HG03520 (cell line): ENCODE data around the gene USP36.

Source experiments
- ATAC-seq: cut with Tn5 transposase; IDR thresholded peaks from one replicate; pipeline ENCODE4 v1.9.1; 2021; ENCODE audit warnings: mild to moderate bottlenecking, moderate library complexity; ENCODE audit not compliant: unreplicated experiment

USP36 gene

DNA sequence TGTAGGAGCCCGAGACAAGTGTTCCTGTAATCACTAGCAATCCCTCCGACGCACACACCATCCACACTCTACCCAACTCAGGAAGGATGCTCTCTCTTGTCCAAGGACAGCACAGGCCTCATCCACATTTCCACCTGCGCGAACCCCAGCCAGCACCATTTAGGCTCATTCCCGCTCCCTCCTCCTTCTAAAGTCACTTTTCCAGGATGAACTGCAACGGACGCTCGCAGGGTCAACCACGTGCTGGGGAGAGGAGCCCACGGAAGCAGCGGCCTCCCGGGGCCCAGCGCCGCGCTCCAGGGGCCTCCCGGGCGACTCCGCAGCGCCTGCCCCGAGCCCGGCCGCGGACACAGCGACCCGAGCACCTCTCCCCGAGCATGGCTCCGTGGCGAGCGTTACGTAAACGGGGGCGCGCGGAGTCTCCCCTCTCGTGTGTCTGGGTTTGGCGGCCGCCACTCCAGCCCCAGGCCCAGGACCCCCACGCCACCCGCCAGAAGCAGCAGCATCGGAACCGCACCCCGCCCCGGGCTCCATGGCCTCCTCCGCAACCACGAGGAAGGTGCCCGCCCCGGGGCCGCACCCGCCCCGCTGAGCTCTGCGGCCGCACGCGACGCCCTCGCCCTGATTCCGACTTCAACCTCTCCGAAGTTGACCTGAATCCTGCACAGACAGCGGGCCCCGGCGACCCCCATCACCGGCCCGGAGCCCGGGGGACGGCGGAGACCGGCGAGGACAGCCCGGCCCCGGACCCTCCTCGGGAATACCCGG lies 668 bp downstream of the USP36 start:
- peak; percentile 7 for ATAC-seq

DNA sequence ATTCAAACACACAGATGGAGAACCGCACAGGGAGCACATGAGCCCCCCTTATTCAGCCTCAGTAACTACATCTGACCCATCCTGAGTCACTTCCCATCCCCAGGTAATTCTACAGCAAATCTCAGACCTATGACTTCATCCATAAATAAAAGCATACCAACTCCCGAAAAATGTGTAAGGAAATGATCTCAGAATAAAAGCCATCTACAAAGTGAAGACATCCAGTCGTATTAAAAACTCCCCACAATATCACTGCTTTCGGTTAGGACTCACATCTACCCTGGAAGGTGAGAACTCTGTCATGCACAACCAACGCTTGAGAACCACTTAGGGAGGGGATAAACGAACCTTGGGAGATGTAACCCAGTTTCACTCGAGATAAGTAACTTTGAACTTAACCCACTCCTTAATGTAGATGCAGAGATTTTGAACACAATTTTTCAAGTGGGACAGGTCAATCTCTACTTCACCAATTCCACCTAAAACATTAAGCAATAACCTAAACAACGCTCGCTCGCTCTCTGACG lies 1.3 kb downstream of the USP36 start:
- ATAC-seq = no peak

DNA sequence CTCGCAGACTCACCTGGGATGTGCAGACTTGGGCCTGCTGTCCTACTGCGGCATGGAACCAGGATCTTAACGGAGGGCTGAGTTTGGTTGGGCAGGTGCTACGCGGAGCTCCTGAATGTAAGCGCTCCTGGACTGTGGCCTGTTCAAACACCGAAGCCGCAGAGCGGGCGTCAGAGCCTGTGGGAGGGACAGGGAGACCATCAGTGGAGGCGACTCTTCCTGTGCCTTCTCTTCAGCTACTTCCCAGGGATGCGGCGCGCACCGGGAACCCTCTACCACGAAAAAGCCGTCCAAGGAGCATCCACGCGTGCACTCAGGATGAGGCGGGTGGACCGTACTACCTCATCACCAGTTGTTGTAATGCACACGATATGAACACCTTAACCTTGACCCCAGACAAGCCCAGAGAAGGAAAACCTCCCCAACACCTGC lies 2.0 kb downstream of the USP36 start:
- no peak for ATAC-seq

DNA sequence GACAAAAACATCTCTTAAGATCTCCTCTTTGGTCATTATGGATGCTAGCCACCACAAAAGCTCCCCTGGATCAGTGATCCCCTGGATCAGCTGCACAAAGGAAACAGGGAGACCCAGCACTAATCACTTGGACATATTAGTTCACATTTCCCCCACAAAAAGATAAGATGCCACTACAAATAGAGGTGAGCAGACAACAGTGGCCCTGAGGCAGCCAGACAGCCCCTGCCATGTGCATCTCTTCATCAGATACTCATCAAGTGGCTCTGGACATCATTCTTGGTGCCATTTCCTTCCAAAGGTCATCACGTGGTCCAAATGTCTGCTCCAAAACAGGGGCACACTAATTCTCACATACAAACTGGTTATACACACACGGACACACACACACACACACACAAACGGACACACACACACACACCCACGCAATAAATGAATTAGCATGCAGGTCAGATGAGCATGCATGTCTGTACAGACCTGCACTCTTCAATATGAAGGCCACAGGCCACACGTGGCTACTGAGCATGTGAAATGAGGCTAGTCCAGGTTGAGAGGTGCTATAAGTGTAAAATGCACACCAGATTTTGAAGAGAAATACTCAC lies 4.1 kb downstream of the USP36 start:
- no peak for ATAC-seq

DNA sequence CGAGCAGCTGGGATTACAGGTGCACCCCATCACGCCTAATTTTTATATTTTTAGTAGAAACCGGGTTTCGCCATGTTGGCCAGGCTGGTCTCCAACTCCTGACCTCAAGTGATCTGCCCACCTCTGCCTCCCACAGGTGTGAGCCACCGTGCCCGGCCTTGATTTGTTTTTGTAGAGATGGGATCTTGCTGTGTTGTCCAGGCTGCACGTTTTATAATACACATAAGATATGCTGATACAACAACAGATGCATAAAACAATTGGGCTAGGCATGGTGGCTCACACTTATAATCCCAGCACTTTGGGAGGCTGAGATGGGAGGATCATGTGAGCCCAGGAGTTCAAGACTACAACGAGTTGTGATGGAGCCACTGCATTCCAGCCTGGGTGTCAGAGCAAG lies 6.0 kb downstream of the USP36 start:
- no peak for ATAC-seq

DNA sequence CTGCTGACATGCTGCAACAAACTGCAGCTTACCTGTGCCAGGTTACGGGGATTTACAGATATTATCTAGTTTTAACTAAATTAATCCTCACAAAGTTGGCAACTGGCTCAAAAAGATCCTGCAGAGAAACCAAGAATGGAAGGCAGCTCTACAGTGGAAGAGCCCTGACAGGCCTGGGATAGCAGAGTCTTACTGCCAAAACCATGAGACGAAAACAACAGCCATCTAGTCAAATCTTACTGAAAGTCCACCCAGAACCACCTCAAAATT lies 8.1 kb downstream of the USP36 start:
- ATAC-seq = no peak

DNA sequence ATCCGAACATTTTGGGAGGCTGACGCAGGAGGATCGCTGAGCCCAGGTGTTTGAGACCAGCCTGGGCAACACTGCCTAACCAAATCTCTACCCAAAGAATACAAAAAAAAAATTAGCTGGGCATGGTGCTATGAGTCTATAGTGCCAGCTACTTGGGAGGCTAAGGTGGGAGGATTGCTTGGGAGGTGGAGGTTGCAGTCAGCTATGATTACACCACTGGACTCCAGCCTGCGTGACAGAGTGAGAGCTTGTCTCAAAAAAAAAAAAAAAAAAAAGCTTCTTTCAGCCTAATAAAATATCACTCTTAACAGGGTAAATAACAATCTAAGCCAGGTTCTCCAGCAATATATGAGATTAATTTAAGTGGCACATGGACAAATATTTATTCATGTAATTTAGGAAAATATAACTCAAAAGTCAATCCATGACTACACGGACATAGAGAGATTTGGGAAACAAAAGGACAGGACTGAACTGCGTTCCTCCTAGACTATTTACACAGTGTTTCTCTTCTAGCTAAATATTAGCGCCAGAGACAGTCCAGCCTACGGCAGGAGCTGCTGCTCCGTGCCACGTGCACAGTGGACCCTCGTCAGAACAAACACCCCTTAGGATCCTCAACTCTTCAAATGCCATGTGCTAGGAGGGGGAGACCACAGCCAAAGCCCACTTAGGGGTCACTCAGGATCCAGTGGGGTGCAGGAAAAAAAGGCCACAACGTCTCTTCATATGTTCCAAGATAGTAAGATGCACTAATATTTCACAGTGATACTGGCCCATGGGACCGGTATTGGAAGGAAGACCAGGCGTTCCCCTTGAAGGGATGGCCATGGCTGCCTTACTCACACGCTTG lies 8.7 kb downstream of the USP36 start:
- ATAC-seq = no peak

DNA sequence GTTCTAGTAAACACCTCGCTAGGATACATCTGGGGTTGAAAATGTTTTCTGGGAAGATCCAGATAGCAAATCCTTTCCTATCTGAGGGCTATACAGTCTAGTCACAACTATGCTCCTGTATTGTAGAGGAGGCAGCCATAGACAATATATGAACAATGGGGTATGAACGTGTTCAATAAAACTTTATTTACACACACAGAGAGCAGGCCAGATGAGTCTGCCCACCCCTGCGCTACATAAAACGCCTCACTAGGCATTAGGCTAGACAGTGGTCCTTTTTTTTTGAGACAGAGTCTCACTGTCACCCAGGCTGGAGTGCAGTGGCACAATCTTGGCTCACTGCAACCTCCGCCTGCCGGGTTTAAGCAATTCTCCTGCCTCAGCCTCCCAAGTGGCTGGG lies 11.1 kb downstream of the USP36 start:
- ATAC-seq = no peak

DNA sequence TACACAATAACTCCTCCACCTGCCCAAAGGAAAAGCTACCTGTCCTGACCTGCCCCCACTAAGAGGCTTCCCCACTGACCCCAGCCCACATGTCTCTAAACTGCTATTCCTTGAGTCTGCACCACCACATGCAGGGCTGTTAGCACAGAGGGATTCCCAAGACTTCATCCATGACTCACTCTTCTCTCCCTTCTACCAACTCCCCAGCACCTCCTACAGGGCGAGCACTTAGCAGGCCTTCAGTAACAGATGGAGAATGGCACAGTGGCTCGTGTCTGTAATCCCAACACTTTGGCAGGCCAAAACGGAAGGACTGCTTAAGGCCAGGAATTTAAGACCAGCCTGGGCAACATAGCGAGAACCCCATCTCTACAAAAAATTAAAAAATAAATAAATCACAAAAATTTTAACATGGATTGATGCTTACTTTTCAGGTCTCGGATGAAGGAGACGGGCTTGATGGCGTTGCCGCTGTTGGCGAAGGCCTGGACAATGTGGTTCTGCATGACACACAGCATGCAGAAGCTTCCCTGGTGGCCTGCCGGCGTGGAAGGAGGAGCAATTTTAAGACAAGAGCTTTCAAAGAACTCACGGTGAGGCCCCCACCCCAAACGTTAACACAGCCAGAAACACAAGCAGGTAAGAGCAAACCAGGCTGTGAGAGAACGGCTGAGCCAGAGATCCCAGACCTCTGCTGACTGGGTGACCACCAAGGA lies 12.0 kb downstream of the USP36 start:
- ATAC-seq = no peak

DNA sequence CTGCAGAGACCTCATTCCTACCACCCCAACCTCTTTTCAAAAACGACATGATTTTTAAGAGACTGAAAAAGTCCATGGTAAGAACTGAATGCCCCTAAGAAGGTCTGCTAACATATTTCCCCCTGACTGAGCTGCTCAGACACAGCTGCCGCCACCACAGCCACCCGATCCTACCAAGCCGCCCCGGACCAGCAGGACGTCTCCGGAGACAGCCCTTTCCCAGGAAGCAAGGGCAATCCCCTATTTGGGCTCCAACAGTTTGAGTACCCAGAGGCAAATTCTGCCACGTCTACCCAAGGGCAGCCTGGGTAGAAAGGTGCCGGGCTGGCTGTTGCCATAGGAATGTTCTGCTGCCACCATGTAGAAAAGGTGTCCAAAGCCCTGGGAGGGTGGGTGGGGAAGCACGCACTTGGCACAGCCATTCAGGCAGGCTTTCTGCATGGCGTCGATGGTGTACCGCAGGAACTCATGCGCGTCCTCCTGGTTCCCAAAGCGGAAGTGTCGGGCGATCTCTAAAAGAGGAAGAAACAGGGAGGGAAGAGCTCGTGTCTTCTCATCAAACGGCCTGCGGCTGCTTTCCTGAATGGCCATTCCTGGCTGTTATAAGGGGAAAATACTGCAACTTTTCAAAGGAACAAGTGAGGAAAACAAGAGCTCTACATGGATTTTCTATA lies 13.6 kb downstream of the USP36 start:
- ATAC-seq = no peak

DNA sequence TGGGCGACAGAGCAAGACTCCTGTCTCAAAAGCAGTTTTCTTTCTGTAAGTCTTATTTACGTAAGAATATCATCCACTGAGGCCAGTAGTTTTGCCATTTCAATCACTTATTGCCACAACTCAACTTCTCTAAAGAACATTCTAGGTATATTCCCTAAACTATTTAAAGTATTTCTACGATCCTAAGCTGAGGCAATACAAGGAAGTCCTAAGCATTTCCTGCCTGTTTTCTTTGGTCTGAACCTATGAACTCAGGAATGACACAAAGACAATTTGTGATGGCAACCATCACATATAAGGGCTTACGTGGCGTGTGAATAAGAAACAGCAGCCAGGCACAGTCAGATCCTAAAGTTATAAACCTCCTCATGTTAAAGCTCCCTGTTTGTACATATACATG lies 14.2 kb downstream of the USP36 start:
- ATAC-seq = no peak

DNA sequence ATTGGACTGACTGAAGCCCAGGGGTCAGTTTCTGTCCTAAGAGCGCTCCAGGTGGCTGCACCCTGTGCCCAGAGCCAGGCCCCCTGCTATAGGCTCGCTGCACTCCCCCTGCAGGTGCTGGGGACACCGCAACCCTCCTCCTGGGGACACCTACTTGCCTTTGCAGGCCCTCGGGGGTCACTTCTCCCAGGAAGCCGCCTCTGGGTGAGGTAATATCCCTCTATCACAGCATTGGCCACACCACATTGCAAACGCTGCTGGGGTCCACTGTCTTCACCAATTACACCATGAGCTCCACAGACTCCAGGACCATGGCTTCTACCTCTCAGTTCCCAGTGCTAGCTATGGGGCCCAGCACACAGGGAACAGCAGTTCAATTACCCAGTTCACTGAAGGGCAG lies 14.9 kb downstream of the USP36 start:
- ATAC-seq = no peak

DNA sequence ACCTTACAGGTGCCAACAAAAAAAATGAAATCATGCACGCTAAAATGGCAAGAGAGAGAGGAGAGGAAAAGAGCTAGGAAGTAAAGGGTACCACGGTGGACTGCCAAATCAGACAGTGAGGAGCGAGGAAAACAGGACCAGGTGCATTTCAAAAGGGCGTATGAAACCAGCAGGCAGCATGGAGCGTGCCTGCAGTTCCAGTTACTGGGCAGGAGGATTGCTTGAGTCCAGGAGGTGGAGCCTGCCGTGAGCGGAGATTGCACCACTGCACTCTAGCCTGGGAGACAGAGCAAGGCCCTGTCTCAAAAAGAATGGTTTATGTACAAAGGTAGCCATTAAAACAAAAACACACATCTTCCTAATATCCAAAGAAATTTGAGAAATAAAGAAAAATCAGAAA lies 16.4 kb downstream of the USP36 start:
- ATAC-seq = no peak

DNA sequence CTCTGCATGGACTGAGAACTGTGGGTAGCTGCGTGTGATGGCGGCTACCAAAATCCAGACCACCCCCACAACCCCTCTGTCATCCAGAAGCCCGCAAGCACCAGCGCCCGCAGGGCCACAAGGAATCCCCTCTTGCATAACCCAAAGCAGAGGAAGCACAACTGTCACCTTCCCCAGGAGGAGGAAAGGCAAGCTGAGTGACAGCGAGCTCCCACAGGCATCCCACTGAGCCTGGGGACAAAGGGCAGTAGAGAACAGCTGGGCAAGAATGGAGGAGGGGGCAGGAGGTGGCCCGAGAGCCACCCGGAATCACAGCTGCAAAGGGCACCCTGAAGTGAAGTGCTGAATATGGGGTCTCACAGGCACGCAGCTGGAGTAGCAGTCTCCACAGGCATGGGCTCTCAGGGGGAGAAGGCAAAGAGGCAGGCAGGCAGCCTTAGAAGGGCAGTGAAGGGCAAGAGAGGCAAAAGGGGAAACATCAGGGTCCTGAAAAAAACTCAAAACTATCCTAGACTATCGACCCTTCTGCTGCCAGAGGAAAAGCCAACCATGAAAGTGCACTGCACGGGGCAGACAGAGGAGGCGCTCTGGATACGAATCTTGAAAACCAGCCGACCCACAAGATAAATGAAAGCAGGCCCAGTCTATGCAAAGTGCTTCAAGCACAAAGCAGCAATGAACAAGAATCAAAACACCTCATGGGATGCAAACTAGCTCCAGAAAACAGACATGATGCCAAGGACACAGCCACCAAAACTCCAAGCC lies 17.1 kb downstream of the USP36 start:
- no peak for ATAC-seq

DNA sequence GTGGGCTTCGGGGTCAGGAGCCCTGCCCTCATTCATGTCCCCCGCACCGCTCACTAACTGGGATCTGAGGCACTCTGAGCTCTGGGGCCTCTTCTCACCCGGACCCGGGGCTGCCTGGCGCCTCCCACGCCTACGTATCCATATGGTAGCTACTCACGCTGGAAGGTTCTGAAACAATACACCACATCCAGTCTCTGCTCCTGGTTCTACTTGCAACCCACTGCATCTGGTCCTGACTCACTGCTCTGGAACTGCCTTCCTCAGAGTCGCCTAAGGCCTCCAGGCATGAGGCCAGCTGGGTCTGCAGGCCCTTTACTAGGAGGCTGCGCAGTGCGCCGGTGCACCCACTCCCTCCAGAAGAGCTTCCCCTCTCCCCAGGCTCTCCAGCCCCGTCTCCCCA lies 18.1 kb downstream of the USP36 start:
- ATAC-seq = no peak

DNA sequence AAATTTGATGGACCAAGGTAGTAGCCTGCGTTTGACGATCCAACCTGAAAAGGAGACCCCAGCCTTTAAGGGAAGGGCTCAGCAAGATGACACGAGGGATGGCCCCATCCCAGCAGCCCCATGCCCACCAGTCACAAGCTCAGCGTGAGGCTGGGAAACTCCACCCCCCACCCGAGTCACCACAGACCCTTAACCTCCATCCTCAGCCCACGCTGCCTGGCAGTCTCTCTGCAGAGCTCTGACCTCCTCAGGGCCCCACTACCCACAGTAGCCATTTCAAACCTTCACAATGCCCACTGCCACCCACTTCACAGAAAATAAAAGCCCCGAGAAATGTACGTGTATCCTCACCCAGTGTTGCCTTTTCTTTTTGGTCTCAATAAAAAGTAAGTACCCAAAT lies 18.7 kb downstream of the USP36 start:
- no peak for ATAC-seq

DNA sequence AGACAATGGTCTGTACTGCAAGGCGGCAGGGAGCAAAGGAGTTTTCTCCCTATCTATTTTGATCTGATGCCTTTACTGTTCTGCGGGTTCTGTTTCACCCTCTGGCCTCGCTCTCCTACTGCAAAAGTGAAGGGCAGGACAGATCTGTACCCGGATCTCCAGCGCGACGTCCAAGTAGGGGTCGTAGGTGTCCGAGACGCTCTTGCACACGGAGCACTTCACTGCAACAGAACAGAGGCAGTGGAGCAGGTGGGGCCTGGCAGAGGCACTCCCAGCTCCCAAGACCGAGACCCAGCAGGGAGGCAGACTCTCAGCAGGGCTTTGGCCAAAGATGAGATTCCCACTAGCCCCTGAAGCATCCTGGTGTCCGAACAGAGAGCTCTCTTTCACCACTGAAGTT lies 19.8 kb downstream of the USP36 start:
- no peak for ATAC-seq

DNA sequence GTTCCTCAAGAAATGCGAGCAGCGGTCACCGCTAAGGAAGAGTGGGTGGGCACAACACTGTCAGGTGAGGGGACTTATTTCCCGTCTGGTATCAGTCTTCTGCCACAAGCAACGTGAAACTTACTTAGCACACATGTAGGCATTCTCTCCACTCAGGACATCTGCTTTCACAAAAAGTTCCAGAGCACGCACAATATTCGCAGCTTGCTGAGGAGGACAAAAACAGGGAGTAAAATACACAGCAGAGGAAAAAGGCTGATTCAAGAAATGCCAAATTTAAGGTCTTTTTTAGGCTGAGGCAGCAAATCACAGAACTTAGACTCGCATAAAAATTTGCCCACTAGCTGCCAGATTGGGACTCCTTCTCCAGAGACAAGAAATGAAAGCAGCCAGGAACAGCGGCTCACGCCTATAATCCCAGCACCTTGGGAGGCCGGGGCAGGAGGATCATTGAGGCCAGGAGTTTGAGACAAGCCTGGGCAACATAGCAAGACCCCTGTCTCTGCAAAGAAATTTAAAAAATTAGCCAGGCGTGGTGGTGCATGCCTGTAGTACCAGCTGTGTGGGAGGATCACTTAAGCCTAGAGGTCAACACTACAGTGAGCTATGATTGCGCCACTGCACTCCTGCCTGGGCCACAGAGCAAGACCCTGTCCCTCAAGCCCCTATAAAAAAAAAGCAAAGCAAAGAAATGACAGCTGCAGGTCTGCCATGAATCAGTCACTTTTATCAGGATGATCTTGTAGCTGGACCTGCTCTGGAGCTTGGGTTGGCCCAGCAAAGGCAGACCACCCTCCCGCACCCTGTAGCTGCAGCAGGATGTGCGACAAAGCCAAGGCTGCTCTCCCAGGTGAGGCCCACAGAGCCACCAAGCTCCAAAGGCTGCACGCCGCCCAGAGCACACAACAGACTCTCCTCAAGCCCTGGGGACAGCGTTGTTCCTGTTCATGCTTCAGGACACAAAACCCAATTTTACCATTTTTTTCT lies 20.5 kb downstream of the USP36 start:
- ATAC-seq = no peak

DNA sequence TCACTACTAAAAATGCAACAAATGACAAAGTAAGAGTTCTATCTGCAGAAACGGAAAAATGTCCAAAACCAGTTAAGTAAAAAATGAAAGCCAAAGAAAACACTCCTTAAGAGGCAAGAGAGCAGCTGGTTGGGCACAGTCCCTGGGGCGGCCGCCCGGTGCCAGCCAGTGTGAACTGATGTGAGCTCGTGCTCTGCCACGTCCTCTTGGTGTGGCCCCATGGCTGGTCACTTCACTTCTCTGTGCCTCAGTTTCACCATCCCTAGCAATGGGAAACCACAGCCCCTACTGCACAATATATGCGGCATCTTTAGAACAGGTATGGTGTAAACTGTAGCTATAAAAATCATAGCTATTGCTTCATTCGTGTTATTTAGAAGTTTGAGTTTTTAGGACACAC lies 21.2 kb downstream of the USP36 start:
- no peak for ATAC-seq
